ENCODE measurements around the gene ANKFN1.
A peak's percentile ranks its signal among the peaks of the same experiment; 100 is the strongest.

The ANKFN1 gene

GRCh38 chr17:56510554-56511342 lies 357.5 kb downstream of the ANKFN1 start:
- DNase-seq: no peak

DNA sequence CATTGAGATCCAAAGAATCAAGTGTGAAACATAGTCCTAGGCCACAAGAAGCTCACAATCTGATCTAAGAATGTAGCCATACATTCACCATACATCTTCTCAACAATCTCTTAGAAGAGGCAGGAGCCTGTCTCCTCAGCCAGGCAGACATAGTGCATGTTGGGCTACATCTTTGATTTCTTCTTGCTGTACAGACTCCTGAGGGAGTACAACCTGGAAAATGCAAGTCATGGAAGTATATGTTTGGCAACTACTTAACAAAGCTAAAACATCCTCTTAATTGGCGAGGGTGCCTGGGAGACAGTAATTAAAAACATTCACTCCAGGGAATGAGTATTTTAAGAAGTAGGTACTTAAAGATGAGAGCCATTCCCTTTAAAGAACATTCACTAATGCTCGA lies 361.0 kb downstream of the ANKFN1 start:
- DNase-seq: no peak

DNA sequence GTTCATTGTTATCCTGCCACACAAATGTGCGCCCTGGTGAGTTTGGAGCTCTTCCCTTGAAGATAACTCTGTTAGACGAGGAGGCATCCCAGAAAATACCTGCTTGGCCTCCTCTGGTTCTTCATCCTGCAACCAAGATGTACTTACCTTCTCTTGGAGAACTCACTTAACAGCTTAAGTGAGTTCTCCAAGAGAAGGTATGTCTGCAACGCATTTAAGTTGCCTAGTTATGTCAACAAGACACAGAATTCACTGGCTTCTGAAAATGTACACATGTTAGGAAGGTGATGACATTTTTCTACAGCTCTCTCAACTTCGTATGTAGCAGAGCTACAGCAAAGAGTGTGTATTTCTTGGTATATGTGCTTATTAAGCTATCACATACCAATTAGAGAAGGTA lies 361.6 kb downstream of the ANKFN1 start:
- DNase-seq: no peak

DNA sequence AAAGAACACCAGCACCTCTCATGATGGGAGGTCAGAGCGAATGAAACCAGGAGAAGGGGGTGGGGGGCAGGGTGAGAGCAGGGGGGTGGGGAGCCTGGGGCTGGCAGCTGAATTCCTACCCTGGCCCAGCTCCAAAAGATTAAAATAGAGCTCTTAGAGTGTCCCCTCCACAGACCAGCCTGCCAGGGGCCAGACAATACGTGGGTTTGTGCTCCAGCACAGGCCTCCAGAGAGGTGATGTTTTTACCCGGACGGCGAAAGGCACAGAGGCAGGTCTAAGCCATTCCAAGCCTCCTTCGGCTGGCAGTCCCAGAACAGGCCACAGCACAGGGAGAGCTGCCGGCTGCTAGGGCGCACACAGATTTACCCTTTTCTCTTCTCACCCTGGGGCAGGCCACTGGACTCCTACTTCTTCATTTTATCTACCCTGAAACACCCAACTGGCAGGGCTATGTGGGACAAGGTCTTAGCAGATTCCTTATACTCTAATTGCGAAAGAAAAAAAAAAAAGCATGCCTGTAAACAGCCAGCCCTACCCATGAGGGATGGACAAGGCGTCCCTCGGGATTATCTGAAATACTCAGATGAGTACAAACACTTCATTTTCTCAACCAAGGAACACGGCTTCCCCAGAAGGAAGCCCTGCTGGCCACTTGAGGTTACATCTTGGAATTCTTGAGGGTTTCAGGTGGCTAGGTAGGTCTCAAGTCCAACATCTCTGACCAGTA lies 368.3 kb downstream of the ANKFN1 start:
- DNase-seq: no peak

DNA sequence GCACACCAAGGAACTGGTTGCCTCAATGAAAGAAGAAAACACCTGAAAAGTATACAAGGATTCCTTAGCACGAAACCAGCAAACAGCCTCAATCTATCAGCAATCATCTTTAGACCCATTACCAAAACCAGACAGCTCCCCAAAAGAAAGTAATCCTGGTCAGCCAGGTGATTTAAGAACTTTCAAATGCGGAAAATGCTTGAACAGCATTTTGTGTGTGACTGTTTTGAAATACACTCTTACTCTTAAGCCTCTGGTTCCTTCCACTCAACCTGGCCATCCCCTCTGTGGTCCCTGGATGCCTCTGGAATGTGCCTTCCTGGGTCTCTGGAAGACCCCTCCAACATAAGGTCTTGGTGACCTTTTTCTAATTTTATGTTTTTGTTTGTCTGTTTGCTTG lies 369.8 kb downstream of the ANKFN1 start:
- no peak for DNase-seq

- no peak for DNase-seq
These were observed 375.4 kb downstream of the ANKFN1 start for GRCh38 chr17:56528696-56529095.

GRCh38 chr17:56532926-56533325 lies 379.7 kb downstream of the ANKFN1 start:
- no peak for DNase-seq

- no peak for DNase-seq
These were observed 383.5 kb downstream of the ANKFN1 start for GRCh38 chr17:56536766-56537165.

DNA sequence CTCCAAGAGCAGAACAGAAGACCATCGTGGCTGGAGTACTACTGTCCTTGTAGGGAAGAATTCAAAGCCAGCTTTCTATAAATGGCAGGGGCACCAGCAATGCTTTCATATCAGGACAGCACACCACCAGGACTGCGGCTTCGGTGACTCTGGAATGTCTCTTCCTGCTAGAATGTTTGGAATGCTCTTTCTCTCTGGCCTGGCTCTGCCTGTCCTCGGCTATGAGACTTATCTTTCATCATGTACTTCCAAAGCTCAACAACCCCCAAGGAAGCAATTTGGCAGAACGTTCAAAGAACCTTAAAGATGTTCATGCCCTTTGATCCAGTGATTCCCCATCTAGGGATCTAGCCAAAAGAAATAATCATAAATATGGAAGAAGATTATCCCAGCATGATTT lies 387.6 kb downstream of the ANKFN1 start:
- DNase-seq: peak; percentile 53

DNA sequence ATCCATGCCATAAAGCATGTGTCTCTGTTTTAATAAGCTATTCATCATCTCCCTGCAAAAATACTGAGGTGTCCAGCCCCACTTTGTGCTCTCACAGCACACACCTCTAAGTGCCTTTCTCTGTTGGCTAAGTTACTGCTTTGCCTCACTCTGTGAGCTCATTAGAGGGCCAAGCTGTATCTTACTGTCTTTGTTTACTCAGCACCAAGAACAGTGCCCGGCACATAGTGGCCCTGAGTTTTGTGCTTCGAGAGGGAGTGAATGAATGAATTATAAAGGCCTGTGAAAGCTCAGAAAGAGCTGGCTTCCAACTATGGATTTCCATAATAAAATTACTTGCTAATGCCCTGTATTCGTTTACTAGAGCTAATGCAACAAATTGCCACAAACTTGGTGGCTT lies 390.0 kb downstream of the ANKFN1 start:
- no peak for DNase-seq

DNA sequence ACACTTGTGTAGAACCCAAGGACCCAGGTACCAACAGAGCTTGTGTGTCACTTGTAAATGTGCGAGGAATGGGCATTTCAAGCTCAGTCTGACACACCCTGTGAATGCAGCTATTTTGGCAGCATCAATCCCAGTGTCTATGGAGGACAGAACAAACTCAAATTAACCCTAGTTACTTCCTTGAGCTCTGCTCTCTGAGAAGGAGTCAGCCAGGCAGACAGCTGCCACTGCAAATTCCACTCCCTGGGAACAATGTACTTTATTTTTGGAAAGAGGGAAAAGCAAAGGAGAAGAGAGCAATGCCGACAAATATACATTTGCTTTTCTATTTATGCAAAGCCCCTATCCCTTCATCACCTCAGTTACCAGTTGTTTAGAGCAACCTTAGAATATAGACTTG lies 391.8 kb downstream of the ANKFN1 start:
- no peak for DNase-seq

GRCh38 chr17:56545930-56546329 lies 392.7 kb downstream of the ANKFN1 start:
- DNase-seq: no peak

- no peak for DNase-seq
These were observed 395.4 kb downstream of the ANKFN1 start for GRCh38 chr17:56548661-56549060.

DNA sequence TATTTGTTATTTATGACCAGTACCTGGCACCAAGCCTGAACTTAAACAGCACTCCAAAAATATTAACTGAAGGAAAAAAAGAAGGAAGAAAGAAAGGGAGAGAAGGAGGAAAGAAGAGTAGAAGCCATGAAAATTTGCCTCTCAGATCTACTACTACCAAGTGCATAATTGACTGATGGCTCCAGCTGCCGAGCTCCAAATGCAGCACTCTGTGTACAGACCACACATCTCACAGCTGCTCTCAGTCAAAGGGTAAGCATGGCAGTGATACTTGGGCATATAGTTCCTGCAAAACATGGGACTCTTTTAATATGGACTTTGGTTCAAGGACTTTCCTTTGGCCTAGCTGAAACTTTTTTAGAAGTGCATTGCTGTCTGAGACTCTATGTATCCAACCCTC lies 396.2 kb downstream of the ANKFN1 start:
- DNase-seq: no peak

GRCh38 chr17:56557682-56558081 lies 404.4 kb downstream of the ANKFN1 start:
- no peak for DNase-seq

DNA sequence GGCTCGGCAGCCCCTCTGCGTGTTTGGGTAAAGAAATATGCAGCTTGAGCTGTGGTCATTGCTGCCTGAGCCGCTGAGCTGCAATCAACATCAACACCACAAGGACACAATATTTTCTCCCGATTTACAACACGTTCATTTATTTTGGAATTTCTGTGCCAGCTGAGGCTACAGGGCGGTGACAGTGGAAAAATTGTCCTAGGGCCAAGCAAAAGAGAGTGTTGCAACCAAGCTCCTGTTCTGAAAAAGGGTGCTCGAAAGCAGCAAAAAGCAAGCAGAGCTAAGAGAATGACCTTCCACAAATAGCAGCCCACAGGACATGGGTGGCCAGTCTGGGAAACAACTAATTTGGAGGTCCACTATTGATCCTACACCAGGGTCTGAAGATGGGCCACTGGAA lies 404.8 kb downstream of the ANKFN1 start:
- no peak for DNase-seq

Measured in EL (cell line).